GM20000 (cell line): ENCODE results near the gene CXADR.

Source experiments
- DNase-seq: peaks from one replicate; pipeline ENCODE4 v3.0.0; 2012; ENCODE audit warnings: low spot score
- TF ChIP-seq, protein P1 (sequence below): IDR thresholded peaks from 2 replicates; pipeline ENCODE4 v1.5.1; 2012; ENCODE audit warnings: mild to moderate bottlenecking, control low read depth; ENCODE audit errors: extremely low read depth, missing control alignments

CXADR gene

GRCh38 chr21:17512253-17513213 is at the start of gene CXADR:
CXADR (plus strand) TSS chr21:17513043; CDS start chr21:17513130, 87 bp downstream.
- TF ChIP-seq, protein P1, sequence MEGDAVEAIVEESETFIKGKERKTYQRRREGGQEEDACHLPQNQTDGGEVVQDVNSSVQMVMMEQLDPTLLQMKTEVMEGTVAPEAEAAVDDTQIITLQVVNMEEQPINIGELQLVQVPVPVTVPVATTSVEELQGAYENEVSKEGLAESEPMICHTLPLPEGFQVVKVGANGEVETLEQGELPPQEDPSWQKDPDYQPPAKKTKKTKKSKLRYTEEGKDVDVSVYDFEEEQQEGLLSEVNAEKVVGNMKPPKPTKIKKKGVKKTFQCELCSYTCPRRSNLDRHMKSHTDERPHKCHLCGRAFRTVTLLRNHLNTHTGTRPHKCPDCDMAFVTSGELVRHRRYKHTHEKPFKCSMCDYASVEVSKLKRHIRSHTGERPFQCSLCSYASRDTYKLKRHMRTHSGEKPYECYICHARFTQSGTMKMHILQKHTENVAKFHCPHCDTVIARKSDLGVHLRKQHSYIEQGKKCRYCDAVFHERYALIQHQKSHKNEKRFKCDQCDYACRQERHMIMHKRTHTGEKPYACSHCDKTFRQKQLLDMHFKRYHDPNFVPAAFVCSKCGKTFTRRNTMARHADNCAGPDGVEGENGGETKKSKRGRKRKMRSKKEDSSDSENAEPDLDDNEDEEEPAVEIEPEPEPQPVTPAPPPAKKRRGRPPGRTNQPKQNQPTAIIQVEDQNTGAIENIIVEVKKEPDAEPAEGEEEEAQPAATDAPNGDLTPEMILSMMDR: peak; percentile 16
- DNase-seq: peak; percentile 86

GRCh38 chr21:17466166-17466565 is 46.7 kb upstream of the CXADR start:
- DNase-seq: no peak
- TF ChIP-seq, protein P1: no peak

DNA sequence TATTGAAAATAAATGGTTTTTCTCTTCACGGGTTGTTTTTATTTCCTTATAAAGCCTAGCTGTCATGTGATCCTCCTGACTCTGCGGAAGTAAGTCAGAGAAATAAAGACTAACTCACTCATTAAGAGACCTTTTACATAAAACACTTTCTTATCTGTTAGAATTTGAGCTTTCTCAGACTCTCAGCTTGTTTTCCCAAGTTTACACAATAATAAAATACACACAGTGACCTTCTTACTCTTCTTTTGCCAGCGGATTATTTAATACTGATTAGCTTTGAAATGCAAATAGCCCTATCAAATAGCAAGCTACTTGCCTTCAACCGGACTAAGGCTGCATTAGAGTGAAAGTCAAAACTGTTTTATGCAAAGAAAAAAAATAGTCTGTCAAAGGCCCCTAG is 45.5 kb upstream of the CXADR start:
- no peak for DNase-seq
- TF ChIP-seq, protein P1: no peak

GRCh38 chr21:17467829-17468228 is 45.0 kb upstream of the CXADR start:
- TF ChIP-seq, protein P1: no peak
- DNase-seq: no peak

DNA sequence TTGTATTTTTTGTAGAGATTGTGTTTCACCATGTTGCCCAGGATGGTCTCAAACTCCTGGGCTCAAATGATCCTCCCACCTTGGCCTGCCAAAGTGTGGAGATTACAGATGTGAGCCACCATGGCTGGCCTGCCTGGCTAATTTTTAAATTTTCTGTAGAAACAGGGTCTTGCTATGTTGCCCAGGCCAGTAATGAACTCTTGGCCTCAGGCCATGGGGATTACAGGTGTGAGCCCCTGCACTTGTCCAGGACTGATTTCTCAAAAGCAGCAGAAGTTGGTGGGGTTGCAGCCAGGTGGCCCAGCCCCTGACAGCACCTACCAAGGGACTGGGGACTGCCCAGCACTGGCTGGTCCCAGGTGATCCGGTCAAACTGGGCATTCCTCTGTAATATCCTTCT is 44.1 kb upstream of the CXADR start:
- TF ChIP-seq, protein P1: no peak

GRCh38 chr21:17469727-17470126 is 43.1 kb upstream of the CXADR start:
- DNase-seq: no peak
- TF ChIP-seq, protein P1: no peak

More for the DNA sequence above, 44.1 kb upstream of the CXADR start:
- DNase-seq: no peak

- TF ChIP-seq, protein P1: no peak
- DNase-seq: no peak
Measured at GRCh38 chr21:17472182-17472581, 40.7 kb upstream of the CXADR start.
